ENCODE results near the gene SHB.

GRCh38 chr9:37968228-37968701, 100.8 kb downstream of the SHB start:
- TF ChIP-seq CTCF (conservative IDR thresholded peaks at IDR 0.05 in 1 of 2, IDR thresholded peaks at IDR 0.05 in 1 of 2; ENCODE audit: low read depth in 1 of 2, low read length in 2 of 2) (no peak), EZH2 (IDR thresholded peaks at IDR 0.05; ENCODE audit: low read length, missing control alignments) (no peak)
